ENCODE results near the gene BSN.

DNA sequence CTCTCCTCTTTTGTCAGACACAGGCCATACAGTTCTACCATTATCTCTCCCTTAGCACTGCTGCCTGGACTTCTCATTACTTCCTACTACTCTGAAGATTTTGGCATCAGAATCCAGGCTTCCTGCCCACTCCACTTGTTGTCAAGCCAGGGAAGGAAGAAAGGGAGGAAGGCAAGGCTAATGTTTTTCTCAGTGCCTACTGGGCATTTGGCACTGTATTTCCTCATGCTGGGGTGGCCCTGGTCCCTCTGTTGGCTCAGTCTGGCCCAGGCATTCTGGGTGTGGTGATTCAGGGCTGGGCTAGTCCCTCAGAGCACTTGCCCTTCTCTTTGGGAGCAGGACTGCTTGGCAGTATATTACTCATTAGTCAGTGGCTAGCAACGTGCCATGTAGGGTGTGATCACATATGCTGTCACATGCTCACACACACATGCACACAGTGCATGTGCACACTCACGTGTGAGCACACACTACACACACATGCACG lies 52.9 kb downstream of the BSN start:
- TF ChIP-seq, protein P1, sequence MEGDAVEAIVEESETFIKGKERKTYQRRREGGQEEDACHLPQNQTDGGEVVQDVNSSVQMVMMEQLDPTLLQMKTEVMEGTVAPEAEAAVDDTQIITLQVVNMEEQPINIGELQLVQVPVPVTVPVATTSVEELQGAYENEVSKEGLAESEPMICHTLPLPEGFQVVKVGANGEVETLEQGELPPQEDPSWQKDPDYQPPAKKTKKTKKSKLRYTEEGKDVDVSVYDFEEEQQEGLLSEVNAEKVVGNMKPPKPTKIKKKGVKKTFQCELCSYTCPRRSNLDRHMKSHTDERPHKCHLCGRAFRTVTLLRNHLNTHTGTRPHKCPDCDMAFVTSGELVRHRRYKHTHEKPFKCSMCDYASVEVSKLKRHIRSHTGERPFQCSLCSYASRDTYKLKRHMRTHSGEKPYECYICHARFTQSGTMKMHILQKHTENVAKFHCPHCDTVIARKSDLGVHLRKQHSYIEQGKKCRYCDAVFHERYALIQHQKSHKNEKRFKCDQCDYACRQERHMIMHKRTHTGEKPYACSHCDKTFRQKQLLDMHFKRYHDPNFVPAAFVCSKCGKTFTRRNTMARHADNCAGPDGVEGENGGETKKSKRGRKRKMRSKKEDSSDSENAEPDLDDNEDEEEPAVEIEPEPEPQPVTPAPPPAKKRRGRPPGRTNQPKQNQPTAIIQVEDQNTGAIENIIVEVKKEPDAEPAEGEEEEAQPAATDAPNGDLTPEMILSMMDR (optimal IDR thresholded peaks at IDR 0.05 in 1 of 3, IDR thresholded peaks at IDR 0.05 in 1 of 3, conservative IDR thresholded peaks at IDR 0.05 in 1 of 3; ENCODE audit: extremely low read depth in 1 of 3, insufficient read depth in 2 of 3, low read length in 3 of 3): no peak
- no peak for TF ChIP-seq EZH2 (IDR thresholded peaks at IDR 0.05; ENCODE audit: low read length)
